Ovary (tissue), 10 donors: ENCODE data around the gene PLP2. TPM values are rescaled to one million over a fixed set of nuclear protein-coding genes. Genes with fewer than 3 reads are reported as not detected.
"Not testable (repeated sequence)": the region's sequence is repeated elsewhere in the genome, so short reads cannot be mapped to it uniquely, and the experiment has no call there.

Experiments used
- DNase-seq, 5 donors: peaks; one replicate each; pipeline ENCODE4 v3.0.0-alpha.2; 2019 to 2020
- H3K27ac ChIP-seq, 2 donors: fragments of 200-600 bp; one replicate each; pipeline versions ENCODE4 v1.5.1 to v1.8.0; 2019 to 2022
- H3K27me3 ChIP-seq: fragments of 200-600 bp; one replicate; pipeline ENCODE4 v1.8.0; 2022
- H3K36me3 ChIP-seq: fragments of 200-600 bp; sonication (generic); one replicate; pipeline ENCODE4 v1.5.1; 2019
- H3K4me1 ChIP-seq: one replicate; pipeline ENCODE4 v1.8.1; 2013; ENCODE audit warnings: mild to moderate bottlenecking, moderate library complexity; ENCODE audit not compliant: insufficient read depth
- H3K4me3 ChIP-seq: fragments of 200-600 bp; sonication (generic); one replicate; pipeline ENCODE4 v1.5.1; 2017
- H3K9me3 ChIP-seq, 2 donors: fragments of 200-600 bp in 1 of 2; sonication (generic) in 1 of 2; one replicate each; pipeline versions ENCODE4 v1.5.1 to v1.8.1; 2013 to 2019; ENCODE audit warnings: mild to moderate bottlenecking in 1 of 2, moderate library complexity in 1 of 2
- EP300 ChIP-seq: sonication (generic); formaldehyde crosslinking; IDR thresholded peaks from one replicate; pipeline ENCODE4 v1.6.1; 2017; ENCODE audit warnings: antibody characterized with exemption
- POLR2A ChIP-seq: fragments of 450-650 bp; IDR thresholded peaks from one replicate; pipeline ENCODE4 v1.6.1; 2017; ENCODE audit warnings: antibody characterized with exemption, mild to moderate bottlenecking, moderate library complexity
- WGBS, 3 donors: extraction: QIAGEN DNeasy Blood & Tissue Kit in 1 of 3; methylation state at CpG; one replicate each; pipeline versions ENCODE4 v1.1.5 to v1.1.7; 2013 to 2017; 5-methylcytosine and 5-hydroxymethylcytosine counted together
- intact Hi-C, 4 donors: fragments of 100-400 bp; cut with DNase I; formaldehyde crosslinking; loops; one replicate each; pipeline versions ENCODE4 v1.11.0 to v1.15.1; 2022 to 2023
- long read RNA-seq, 3 donors: library from polyadenylated mRNA in 2 of 3; unstranded in 2 of 3; transcript quantifications; one replicate each; pipeline ENCODE4 v2.0.0 and lab custom pipeline, GENCODE V29; 2021 to 2026
- polyA plus RNA-seq, 2 donors: library from polyadenylated mRNA; stranded (reverse); fragments of 200-250 nt in 1 of 2; fragments of 350-450 nt in 1 of 2; fragmentation: Illumina TruSeq in 1 of 2; extraction: RNeasy Lipid Tissue Mini Kit (QIAGEN cat#74804) in 1 of 2; gene quantifications; one replicate each; pipeline ENCODE4 v1.2.3, GENCODE V29; 2013 to 2014
- total RNA-seq, 7 donors: library from RNA; depleted of rRNA in 2 of 7; stranded (reverse); fragments of >200 nt in 2 of 7; fragmentation: NEBNext Ultra II Directional in 3 of 7; extraction: Animal tissue kit (Norgen Biotek cat#: 25700) in 3 of 7; gene quantifications; one replicate each; pipeline versions ENCODE4 v1.1.0 to v1.2.4, GENCODE V29; 2016 to 2023
- TF ChIP-seq, protein P1 (sequence below), 3 donors: fragments of 450-650 bp in 2 of 3; fragments of 200-600 bp in 1 of 3; IDR thresholded peaks; one replicate each; pipeline versions ENCODE4 v1.5.1 to v1.8.0; 2016 to 2022; ENCODE audit warnings: antibody characterized with exemption in 3 of 3, mild to moderate bottlenecking in 1 of 3
- donor health status: DM: no; HTN: no; CAD: no; lungs with moderate emphysema.
- donor health status: DM: no; HTN: no; CAD: no.
- donor health status: Bipolar disorder and iron deficiency.
- donor health status: DM: yes; HTN: yes; CAD: no.
- donor health status: DM: no; HTN: no; CAD: no.
- donor health status: DM: yes; HTN: yes; CAD: no.

The PLP2 gene, protein sequence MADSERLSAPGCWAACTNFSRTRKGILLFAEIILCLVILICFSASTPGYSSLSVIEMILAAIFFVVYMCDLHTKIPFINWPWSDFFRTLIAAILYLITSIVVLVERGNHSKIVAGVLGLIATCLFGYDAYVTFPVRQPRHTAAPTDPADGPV
- total RNA-seq (100 to 1,000 TPM in 5 of 7 donors, 10 to 100 TPM in 2; 16.3 to 116 (median 105) TPM), polyA plus RNA-seq (100 to 1,000 TPM in 1 of 2 donors, 10 to 100 TPM in 1; 92.6 to 244 TPM)
- long read RNA-seq, donor 1, transcript PLP2-202 (5 exons, 1,079 nt), result major isoform, 28 of 37 reads
- long read RNA-seq, donor 1, partial matches to known transcripts, result 3 of 37 reads
- long read RNA-seq, donor 1, other reads (novel, unspliced or antisense), result 6 of 37 reads
- long read RNA-seq, donor 2, transcript PLP2-202 (5 exons, 1,079 nt), result major isoform, 52 of 54 reads
- long read RNA-seq, donor 2, partial matches to known transcripts, result 0 of 54 reads
- long read RNA-seq, donor 2, other reads (novel, unspliced or antisense), result 0 of 54 reads
- long read RNA-seq, donor 3, transcript PLP2-202 (5 exons, 1,079 nt), result major isoform, 35 of 73 reads
- long read RNA-seq, donor 3, partial matches to known transcripts, result 36 of 73 reads
- long read RNA-seq, donor 3, other reads (novel, unspliced or antisense), result 2 of 73 reads

DNA sequence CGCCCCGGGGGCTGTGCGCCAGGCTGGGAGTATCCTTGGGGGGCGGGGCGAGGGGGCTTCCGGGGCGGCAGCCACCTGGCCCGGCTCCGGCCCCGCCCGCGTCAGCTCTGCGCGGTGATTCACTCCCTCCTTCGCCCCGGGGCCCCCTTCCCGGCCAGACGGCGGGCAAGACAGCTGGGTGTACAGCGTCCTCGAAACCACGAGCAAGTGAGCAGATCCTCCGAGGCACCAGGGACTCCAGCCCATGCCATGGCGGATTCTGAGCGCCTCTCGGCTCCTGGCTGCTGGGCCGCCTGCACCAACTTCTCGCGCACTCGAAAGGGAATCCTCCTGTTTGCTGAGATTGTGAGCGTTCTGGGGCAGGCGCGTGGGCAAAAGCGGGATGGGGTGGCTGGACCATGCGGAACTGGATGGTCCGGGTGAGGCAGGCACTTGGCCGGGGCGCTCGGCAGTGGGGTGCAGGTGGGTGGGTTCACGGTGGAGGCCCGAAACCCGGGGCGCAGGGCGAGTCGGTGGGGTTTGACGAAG lies at the start of gene PLP2:
PLP2 (plus strand) TSS at position 147 of the 528 bp plus-strand sequence; CDS start at position 250, 103 bp downstream.
- H3K36me3 ChIP-seq, result no peaks in the 10 kb centered on the region
- WGBS, 3 donors, result 35 to 51% (median 45%) methylated on average over 46 of the region's 46 CpGs
- H3K27ac ChIP-seq, result peak within 1 kb of the TSS; percentile 44 to 81
- TF ChIP-seq, protein P1, sequence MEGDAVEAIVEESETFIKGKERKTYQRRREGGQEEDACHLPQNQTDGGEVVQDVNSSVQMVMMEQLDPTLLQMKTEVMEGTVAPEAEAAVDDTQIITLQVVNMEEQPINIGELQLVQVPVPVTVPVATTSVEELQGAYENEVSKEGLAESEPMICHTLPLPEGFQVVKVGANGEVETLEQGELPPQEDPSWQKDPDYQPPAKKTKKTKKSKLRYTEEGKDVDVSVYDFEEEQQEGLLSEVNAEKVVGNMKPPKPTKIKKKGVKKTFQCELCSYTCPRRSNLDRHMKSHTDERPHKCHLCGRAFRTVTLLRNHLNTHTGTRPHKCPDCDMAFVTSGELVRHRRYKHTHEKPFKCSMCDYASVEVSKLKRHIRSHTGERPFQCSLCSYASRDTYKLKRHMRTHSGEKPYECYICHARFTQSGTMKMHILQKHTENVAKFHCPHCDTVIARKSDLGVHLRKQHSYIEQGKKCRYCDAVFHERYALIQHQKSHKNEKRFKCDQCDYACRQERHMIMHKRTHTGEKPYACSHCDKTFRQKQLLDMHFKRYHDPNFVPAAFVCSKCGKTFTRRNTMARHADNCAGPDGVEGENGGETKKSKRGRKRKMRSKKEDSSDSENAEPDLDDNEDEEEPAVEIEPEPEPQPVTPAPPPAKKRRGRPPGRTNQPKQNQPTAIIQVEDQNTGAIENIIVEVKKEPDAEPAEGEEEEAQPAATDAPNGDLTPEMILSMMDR (IDR thresholded peaks at IDR 0.05), result no peak
- TF ChIP-seq POLR2A, result no peak
- no peak for TF ChIP-seq EP300
- intact Hi-C loops, result no loop called here
- peak; percentile 68 to 78 (median 69) for DNase-seq
- peak within 1 kb of the TSS; percentile 55 for H3K4me3 ChIP-seq
- H3K27me3 ChIP-seq, result no peaks in the 10 kb centered on the region
- H3K4me1 ChIP-seq, result no peaks in the 10 kb centered on the region
- H3K9me3 ChIP-seq, result no peaks in the 10 kb centered on the region

DNA sequence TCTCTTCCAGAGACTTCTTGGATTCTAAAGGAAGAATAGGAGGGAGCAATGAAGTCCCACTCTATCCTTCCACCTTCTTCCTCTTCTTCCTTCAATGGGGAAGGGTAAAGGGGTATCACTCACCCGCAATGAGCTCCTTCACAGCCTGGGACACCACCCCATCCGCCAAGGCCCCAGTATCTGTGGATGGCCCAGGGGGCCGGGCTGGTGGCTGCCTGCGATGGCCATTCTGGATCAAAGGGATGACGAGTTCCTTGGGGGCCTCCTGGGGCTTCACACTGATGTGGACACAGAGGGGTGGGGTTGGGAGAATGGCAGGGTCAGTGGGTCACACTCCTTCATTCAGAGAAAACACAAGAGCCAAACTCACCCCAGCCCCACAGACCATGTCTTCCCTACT lies 49.2 kb upstream of the PLP2 start:
- intact Hi-C loops, result no loop called here
- Histone ChIP-seq H3K27me3 (no peaks in the 10 kb centered on the region), H3K36me3 (no peaks in the 10 kb centered on the region), H3K4me1 (no peaks in the 10 kb centered on the region), H3K9me3 (no peaks in the 10 kb centered on the region), H3K4me3 (peak overlapping the region; percentile 55), H3K27ac (no peak overlapping the region)
- no peak for DNase-seq
- 59 to 87% (median 73%) methylated on average over 5 of the region's 5 CpGs for whole genome bisulfite sequencing, 3 donors
- TF ChIP-seq POLR2A (no peak), EP300 (no peak)
- TF ChIP-seq, protein P1 (IDR thresholded peaks at IDR 0.05), result no peak

DNA sequence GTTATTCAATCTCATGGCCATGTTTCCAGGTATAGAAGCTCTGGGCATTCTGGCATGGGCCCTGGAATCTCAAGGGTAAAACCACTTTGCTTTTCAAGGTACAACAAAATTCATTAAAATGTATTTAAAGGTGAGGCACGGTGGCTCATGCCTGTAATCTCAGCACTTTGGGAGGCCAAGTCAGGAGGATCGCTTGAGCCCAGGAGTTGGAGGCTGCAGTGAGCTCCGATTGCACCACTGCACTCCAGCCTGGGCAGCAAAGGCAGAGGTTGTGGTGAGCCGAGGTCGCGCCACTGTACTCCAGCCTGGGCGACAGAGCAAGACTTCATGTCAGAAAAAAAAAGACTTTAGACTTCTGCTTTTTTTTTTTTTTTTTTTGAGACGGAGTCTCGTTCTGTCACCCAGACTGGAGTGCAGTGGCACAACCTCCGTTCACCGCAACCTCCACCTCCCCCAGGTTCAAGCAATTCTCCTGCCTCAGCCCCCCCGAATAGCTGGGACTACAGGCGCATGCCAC lies 43.9 kb upstream of the PLP2 start:
- H3K27me3 ChIP-seq, intact Hi-C loops, H3K36me3 ChIP-seq, DNase-seq, H3K9me3 ChIP-seq, H3K4me3 ChIP-seq, H3K4me1 ChIP-seq, H3K27ac ChIP-seq: not testable (repeated sequence)
- WGBS, 3 donors, result 81 to 84% (median 81%) methylated on average over 13 of the region's 13 CpGs

DNA sequence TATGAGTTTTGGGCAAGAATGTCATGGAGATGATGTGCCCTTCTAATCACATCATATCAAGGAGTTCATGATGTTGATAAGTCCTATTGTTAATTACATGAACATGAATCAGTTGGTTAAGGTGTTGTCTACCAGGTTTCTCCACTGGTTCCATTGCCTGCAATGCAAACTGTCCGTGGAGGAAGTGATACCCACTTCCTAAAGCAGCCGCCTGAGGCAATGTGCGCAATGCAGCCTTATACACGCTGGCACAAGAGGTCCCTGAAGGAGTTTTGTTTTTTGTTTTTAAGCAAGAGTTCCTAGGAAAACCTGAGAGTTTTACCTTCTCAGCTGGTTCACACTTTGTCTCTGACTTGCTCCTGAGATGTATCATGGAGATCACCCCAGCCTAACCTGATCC lies 42.3 kb upstream of the PLP2 start:
- intact Hi-C loops, result no loop called here
- no peak for DNase-seq
- H3K4me3 ChIP-seq, result no peak overlapping the region

DNA sequence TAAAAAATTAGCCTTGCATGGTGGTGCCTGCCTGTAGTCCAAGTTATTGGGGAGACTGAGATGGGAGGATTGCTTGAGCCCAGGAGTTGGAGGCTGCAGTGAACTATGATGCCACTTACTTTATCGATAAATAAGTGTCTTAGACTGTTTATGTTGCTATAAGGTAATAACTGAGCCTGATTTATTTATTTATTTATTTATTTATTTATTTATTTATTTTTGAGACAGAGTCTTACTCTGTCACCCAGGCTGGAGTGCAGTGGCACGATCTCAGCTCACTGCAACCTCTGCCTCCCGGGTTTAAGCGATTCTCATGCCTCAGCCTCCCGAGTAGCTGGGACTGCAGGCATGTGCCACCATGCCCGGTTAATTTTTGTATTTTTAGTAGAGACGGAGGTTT lies 39.4 kb upstream of the PLP2 start:
- H3K9me3 ChIP-seq, intact Hi-C loops, H3K27me3 ChIP-seq, H3K27ac ChIP-seq, H3K4me3 ChIP-seq, DNase-seq, H3K36me3 ChIP-seq, H3K4me1 ChIP-seq: not testable (repeated sequence)
- 90 to 94% (median 90%) methylated on average over 7 of the region's 7 CpGs for WGBS, 3 donors

More for the DNA sequence above, 42.3 kb upstream of the PLP2 start:
- Histone ChIP-seq H3K4me1 (no peaks in the 10 kb centered on the region), H3K9me3 (no peaks in the 10 kb centered on the region), H3K27ac (no peak overlapping the region), H3K36me3 (no peaks in the 10 kb centered on the region), H3K27me3 (no peaks in the 10 kb centered on the region)
- WGBS, 3 donors, result 67 to 81% (median 68%) methylated on average over 4 of the region's 4 CpGs
- TF ChIP-seq POLR2A, result no peak
